GM20431 (cell line): ENCODE measurements around the gene PYROXD2.
"Not testable (repeated sequence)": the region's sequence is repeated elsewhere in the genome, so short reads cannot be mapped to it uniquely, and the experiment has no call there.

Source experiments
- in situ Hi-C: fragments of 300-500 bp; cut with MseI, MboI; formaldehyde crosslinking; loops from one replicate; pipeline ENCODE4 v1.15.0; 2020; ENCODE audit warnings: low sequenced_read_pairs; ENCODE audit not compliant: unreplicated experiment

Gene PYROXD2

GRCh38 chr10:98399784-98400183, 15.2 kb downstream of the PYROXD2 start:
- in situ Hi-C loops, result no loop called here

GRCh38 chr10:98397089-98397600, 17.8 kb downstream of the PYROXD2 start:
- in situ Hi-C loops, result no loop called here

GRCh38 chr10:98396096-98397063, 18.6 kb downstream of the PYROXD2 start:
- in situ Hi-C loops, result no loop called here

GRCh38 chr10:98394851-98395440, 20.0 kb downstream of the PYROXD2 start:
- in situ Hi-C loops, result no loop called here

GRCh38 chr10:98391578-98391991, 23.4 kb downstream of the PYROXD2 start:
- in situ Hi-C loops, result no loop called here

GRCh38 chr10:98391065-98391464, 23.9 kb downstream of the PYROXD2 start:
- in situ Hi-C loops, result no loop called here

GRCh38 chr10:98390406-98390805, 24.6 kb downstream of the PYROXD2 start:
- in situ Hi-C loops, result no loop called here

GRCh38 chr10:98389398-98389797, 25.6 kb downstream of the PYROXD2 start:
- in situ Hi-C loops, result no loop called here

GRCh38 chr10:98388101-98388655, 26.8 kb downstream of the PYROXD2 start:
- in situ Hi-C loops, result no loop called here

GRCh38 chr10:98384531-98385133, 30.4 kb downstream of the PYROXD2 start:
- in situ Hi-C loops, result no loop called here

GRCh38 chr10:98383869-98384268, 31.1 kb downstream of the PYROXD2 start:
- in situ Hi-C loops, result no loop called here

- in situ Hi-C loops, result not testable (repeated sequence)
Observed at GRCh38 chr10:98383134-98383667, 31.8 kb downstream of the PYROXD2 start.

- in situ Hi-C loops, result no loop called here
Observed at GRCh38 chr10:98382691-98383101, 32.3 kb downstream of the PYROXD2 start.

GRCh38 chr10:98380493-98381339, 34.3 kb downstream of the PYROXD2 start:
- in situ Hi-C loops, result no loop called here

- in situ Hi-C loops, result no loop called here
Observed at GRCh38 chr10:98378722-98379121, 36.3 kb downstream of the PYROXD2 start.

- in situ Hi-C loops, result no loop called here
Observed at GRCh38 chr10:98377536-98377935, 37.4 kb downstream of the PYROXD2 start.

GRCh38 chr10:98377001-98377400, 38.0 kb downstream of the PYROXD2 start:
- in situ Hi-C loops, result no loop called here

- in situ Hi-C loops, result no loop called here
Observed at GRCh38 chr10:98376485-98376884, 38.5 kb downstream of the PYROXD2 start.

- in situ Hi-C loops, result no loop called here
Observed at GRCh38 chr10:98374217-98374985, 40.6 kb downstream of the PYROXD2 start.
